GM10248 (cell line): ENCODE data around the gene ANKEF1.

Experiments
- CTCF ChIA-PET: fragments of 300-600 bp; sonication (Branson Sonifier 250); formaldehyde crosslinking; extraction: SDS; loops from one replicate; lab custom pipeline; 2021; ENCODE audit warnings: antibody characterized with exemption; lab: Yijun Ruan, JAX
- POLR2A ChIA-PET: fragments of 350-650 bp; sonication (Branson Sonifier 250); formaldehyde crosslinking; extraction: SDS; loops from one replicate; lab custom pipeline; 2020; ENCODE audit warnings: antibody characterized with exemption; lab: Yijun Ruan, JAX
- DNase-seq: peaks from one replicate; pipeline ENCODE4 v3.0.0; 2012; ENCODE audit errors: extremely low spot score
- CTCF ChIP-seq: IDR thresholded peaks from 2 replicates; pipeline ENCODE4 v1.5.1; 2012; ENCODE audit warnings: mild to moderate bottlenecking, low read depth; ENCODE audit errors: extremely low read depth, missing control alignments, control extremely low read depth

Gene ANKEF1

DNA sequence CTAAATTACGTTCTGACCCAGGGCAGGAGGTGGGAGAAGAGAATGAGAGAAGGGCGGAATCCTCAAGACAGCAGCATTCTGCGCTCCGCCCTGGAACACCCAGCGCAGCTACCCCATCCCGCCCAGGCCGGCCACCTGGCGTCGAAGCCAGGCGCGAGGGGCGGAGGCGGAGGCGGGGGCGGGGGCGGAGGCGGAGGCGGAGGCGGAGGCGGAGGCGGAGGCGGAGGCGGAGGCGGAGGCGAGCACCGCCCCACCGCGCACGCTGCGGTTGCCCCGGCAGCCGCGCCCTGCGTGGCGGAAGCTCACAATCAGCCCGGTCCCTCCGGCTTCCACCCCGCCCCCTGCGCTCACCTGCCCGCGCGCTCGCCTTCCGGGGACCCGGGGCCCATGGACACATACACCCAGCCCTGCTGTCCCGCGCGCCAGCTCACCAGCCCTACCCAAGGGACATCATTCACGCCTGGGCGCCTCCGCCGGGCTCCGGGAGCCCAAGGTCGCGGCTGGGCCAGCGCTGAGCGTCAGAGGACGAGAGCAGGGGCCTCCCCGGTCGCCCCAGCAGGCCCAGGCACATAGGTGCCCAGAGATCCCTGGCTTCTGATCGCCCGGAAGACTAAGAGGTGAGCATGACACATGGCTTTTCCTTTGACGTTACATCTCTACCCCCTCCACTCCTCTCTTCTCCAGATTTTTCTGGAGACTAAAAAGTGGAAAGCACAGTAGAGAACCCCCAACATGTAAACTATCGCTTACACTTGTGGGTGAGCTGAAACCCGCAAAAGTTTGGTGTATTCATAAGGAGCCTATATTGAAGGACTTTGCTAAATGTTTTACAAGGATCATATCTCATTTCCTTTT lies at the start of gene ANKEF1:
Gene ANKEF1, plus strand, starts transcription at position 271 of the 855 bp plus-strand sequence. CDS start 3,315 bp downstream, outside the sequence.
- DNase-seq: peak; percentile 75
- no peak for TF ChIP-seq CTCF
- ChIA-PET CTCF (interaction anchor here (1.1 kb wide), 2 partner anchors 18 to 21 kb away, joined by 3 read pairs; no protein-coding TSS in a partner anchor), POLR2A (no interaction called here)

GRCh38 chr20:9985281-9985680 lies 49.5 kb upstream of the ANKEF1 start:
- TF ChIP-seq CTCF: no peak
- ChIA-PET POLR2A (no interaction called here), CTCF (interaction anchor here (1.8 kb wide), 1 partner anchor 11 kb away, joined by 7 read pairs; no protein-coding TSS in a partner anchor)
- DNase-seq: no peak

DNA sequence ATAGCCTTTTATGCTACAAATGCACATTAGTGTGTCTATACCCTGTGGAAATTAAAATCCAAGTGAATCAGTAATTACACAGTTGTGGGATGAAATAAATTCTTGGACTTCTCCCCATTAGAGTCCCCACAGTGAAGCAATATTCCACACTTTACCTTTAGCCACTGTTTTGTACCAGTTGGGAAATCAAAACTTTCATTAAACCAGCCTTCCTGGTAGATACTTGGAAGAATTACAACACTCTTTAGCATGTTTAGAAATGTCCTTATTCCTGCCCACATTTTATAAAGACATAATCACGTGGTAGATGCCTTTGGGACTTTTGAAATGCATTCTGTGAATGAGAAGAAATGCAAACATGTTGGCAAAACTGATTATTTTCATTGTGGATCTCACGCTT lies 49.0 kb upstream of the ANKEF1 start:
- ChIA-PET POLR2A (no interaction called here), CTCF (interaction anchor here (1.8 kb wide), 1 partner anchor 11 kb away, joined by 7 read pairs; no protein-coding TSS in a partner anchor)
- no peak for TF ChIP-seq CTCF
- no peak for DNase-seq

DNA sequence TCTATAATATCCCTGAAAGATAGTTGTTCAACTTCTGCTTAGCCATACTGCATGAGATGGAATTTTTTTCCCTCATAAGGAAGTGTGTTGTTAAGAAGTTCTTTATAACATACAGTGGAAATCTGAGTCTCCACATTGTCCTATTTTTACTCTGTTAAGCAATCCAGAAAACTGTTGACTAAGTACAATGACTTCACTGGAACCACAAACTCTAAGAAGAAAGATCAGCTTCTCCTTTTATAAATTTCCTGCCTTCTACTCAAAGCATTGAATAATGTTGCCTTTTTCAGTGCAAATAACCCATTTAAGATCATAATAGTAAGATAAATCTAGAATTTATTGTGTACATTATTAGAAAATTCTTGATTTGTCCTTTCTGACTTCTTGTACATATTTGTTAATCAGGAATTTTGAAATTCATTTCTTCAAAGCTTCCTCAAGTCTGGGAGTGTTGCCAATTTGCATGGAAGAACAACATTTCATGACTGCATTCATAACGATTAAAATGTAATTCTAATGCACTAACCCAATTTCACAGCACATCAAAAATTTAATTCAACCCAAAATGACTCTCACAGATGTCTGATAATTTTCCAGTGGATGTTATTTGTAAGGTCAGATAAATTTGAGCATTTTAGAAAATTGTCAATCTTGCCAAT lies 45.6 kb upstream of the ANKEF1 start:
- TF ChIP-seq CTCF: no peak
- CTCF ChIA-PET: interaction anchor here (0.7 to 2.2 kb wide), 4 partner anchors 10 to 13 kb away, joined by 3 to 12 read pairs (median 4); no protein-coding TSS in a partner anchor

GRCh38 chr20:9993137-9993536 lies 41.6 kb upstream of the ANKEF1 start:
- no peak for DNase-seq
- ChIA-PET POLR2A (no interaction called here), CTCF (no interaction called here)
- TF ChIP-seq CTCF: no peak

More for the DNA sequence above, 45.6 kb upstream of the ANKEF1 start:
- no peak for DNase-seq
- POLR2A ChIA-PET: no interaction called here

GRCh38 chr20:9994676-9995075 lies 40.1 kb upstream of the ANKEF1 start:
- no peak for DNase-seq
- ChIA-PET CTCF (interaction anchor here (1.5 kb wide), 1 partner anchor 16 kb away, joined by 4 read pairs; no protein-coding TSS in a partner anchor), POLR2A (no interaction called here)
- no peak for TF ChIP-seq CTCF
